Effector CD4-positive, alpha-beta T cell (primary cell): Measurements from ENCODE around the gene ASCC3.

Experiments used
- DNase-seq: peaks from one replicate; pipeline ENCODE4 v3.0.0-alpha.2; 2020

Gene ASCC3

GRCh38 chr6:100461917-100462705, 419.0 kb downstream of the ASCC3 start:
- DNase-seq, result no peak

GRCh38 chr6:100461278-100461916, 419.7 kb downstream of the ASCC3 start:
- no peak for DNase-seq

- DNase-seq, result no peak
These were observed 420.4 kb downstream of the ASCC3 start for GRCh38 chr6:100460650-100461204.

GRCh38 chr6:100459592-100460184, 421.4 kb downstream of the ASCC3 start:
- DNase-seq, result no peak

- no peak for DNase-seq
These were observed 422.1 kb downstream of the ASCC3 start for GRCh38 chr6:100458841-100459591.
